Adrenal gland (tissue), 5 donors: ENCODE data around the gene PFKFB2.

Experiments used
- CTCF ChIP-seq, 6 experiments: fragments of 450-650 bp in 4 of 6; fragments of 200-600 bp in 2 of 6; sonication (generic) in 1 of 6; IDR thresholded peaks; 1 replicate in 5 of 6; 2 replicates in 1 of 6; pipeline versions ENCODE4 v1.5.1 to v1.8.0; 2016 to 2021; ENCODE audit warnings: antibody characterized with exemption in 6 of 6, mild to moderate bottlenecking in 2 of 6, moderate library complexity in 1 of 6
- POLR2A ChIP-seq, 2 donors: fragments of 450-650 bp; IDR thresholded peaks; one replicate each; pipeline ENCODE4 v1.6.1; 2017; ENCODE audit warnings: antibody characterized with exemption in 2 of 2, mild to moderate bottlenecking in 2 of 2, moderate library complexity in 1 of 2
- donor health status: DM: no; HTN: no; CAD: no.

GRCh38 chr1:207060596-207060995 lies 7.5 kb downstream of the PFKFB2 start:
- TF ChIP-seq CTCF (IDR thresholded peaks at IDR 0.05) (no peak), POLR2A (IDR thresholded peaks at IDR 0.05) (no peak)
